ENCODE measurements around the gene NDUFS7. TPM values are rescaled to one million over a fixed set of nuclear protein-coding genes. Genes with fewer than 3 reads are reported as not detected.

NDUFS7 gene
- total RNA-seq, 1 experiment from 2014 or later, result 83.9 TPM

GRCh38 chr19:1370579-1371361, 12.9 kb upstream of the NDUFS7 start:
- no peaks in the 10 kb centered on the region for H3K27me3 Mint-ChIP-seq (ENCODE audit: low read depth)
- no peak overlapping the region for H3T11ph ChIP-seq (ENCODE audit: low read length)
- TF ChIP-seq CTCF (conservative IDR thresholded peaks at IDR 0.05), result no peak
- no peak overlapping the region for H3K23ac ChIP-seq (ENCODE audit: insufficient read length, low read depth, low read length)
- no peaks in the 10 kb centered on the region for H4K20me1 ChIP-seq (ENCODE audit: control insufficient read depth, insufficient read depth, insufficient read length)
- H4K8ac ChIP-seq (replicated peaks; ENCODE audit: insufficient read length, low read depth, low read length), result no peak overlapping the region
- H2BK15ac ChIP-seq (ENCODE audit: low read depth, low read length), result no peak overlapping the region
- H3K14ac ChIP-seq (ENCODE audit: insufficient read depth, low read length), result no peak overlapping the region
- no peaks in the 10 kb centered on the region for H3K9me3 ChIP-seq (ENCODE audit: control insufficient read depth, low read depth, low read length)
- H3K9ac ChIP-seq (ENCODE audit: extremely low read depth, insufficient read length, low read length), result no peak overlapping the region
- H2BK120ac ChIP-seq (ENCODE audit: low read depth, low read length, poor library complexity, severe bottlenecking), result no peak overlapping the region
- no CpG with 5 or more reads among the region's 52 CpGs for WGBS (ENCODE audit: extremely low coverage, insufficient read length, low lambda C conversion rate)
- no peak overlapping the region for H2BK12ac ChIP-seq (ENCODE audit: insufficient read length, low read depth, low read length)
- DNase-seq, result no peak
- no peak overlapping the region for H3K27ac ChIP-seq (ENCODE audit: insufficient read length, low read depth, low read length)
- H2BK5ac ChIP-seq (ENCODE audit: insufficient read length, low read length), result no peak overlapping the region
- H2BK20ac ChIP-seq (ENCODE audit: low read depth, low read length, poor library complexity, severe bottlenecking), result no peak overlapping the region
- no peak overlapping the region for H3K4me2 ChIP-seq (ENCODE audit: insufficient read depth, insufficient read length, low read length)
- H3K36me3 Mint-ChIP-seq (ENCODE audit: insufficient read depth in 1 of 3, low read depth in 3 of 3), result peaks cover 26 to 70% (median 67%) of the 10 kb centered on the region in 3 experiments
- no peak overlapping the region for H2AFZ ChIP-seq (ENCODE audit: low read length)
- H2AK5ac ChIP-seq (ENCODE audit: insufficient read length, low read length), result no peak overlapping the region
- H3K9me3 Mint-ChIP-seq, result no peaks in the 10 kb centered on the region
- H3K56ac ChIP-seq (ENCODE audit: insufficient read length, low read depth, low read length), result no peak overlapping the region
- no peak overlapping the region for H4K91ac ChIP-seq (ENCODE audit: insufficient read length, low read depth, low read length)
- no peaks in the 10 kb centered on the region for H3K27me3 ChIP-seq (ENCODE audit: insufficient read depth, low read length)
- no peak overlapping the region for H3K18ac ChIP-seq (ENCODE audit: insufficient read length, low read depth, low read length)
- H3K79me2 ChIP-seq (ENCODE audit: insufficient read depth, low read length), result no peaks in the 10 kb centered on the region
- H4K5ac ChIP-seq (ENCODE audit: insufficient read length, low read depth, low read length), result no peak overlapping the region
- no peaks in the 10 kb centered on the region for H3K79me1 ChIP-seq (ENCODE audit: insufficient read depth, low read depth, low read length, poor library complexity, severe bottlenecking)
- H3K4me3 Mint-ChIP-seq, result no peak overlapping the region
- no peaks in the 10 kb centered on the region for H3K4me1 ChIP-seq (ENCODE audit: insufficient read depth, low read length)
- no peak overlapping the region for H3K4ac ChIP-seq (ENCODE audit: low read depth, low read length)
- no peak overlapping the region for H3K27ac Mint-ChIP-seq
- no peaks in the 10 kb centered on the region for H3K4me1 Mint-ChIP-seq
- no peaks in the 10 kb centered on the region for H3K23me2 ChIP-seq (ENCODE audit: insufficient read length, low read depth, low read length, poor library complexity, severe bottlenecking)
